K562 (cell line): Measurements from ENCODE around the gene MCC. TPM values are rescaled to one million over a fixed set of nuclear protein-coding genes. Genes with fewer than 3 reads are reported as not detected.

ENCODE experiments used
- FOXK2 ChIP-seq, 2 experiments: fragments of 450-650 bp; IDR thresholded peaks in 1 of 2; conservative IDR thresholded peaks in 1 of 2; 2 replicates each; pipeline ENCODE4 v1.6.1; 2016; ENCODE audit warnings: low read depth in 2 of 2, mild to moderate bottlenecking in 1 of 2
- HMGXB4 ChIP-seq: sonication (generic); formaldehyde crosslinking; IDR thresholded peaks from 2 replicates; pipeline ENCODE4 v1.8.1; 2023; ENCODE audit warnings: mild to moderate bottlenecking, missing genetic modification reagents
- HNRNPL ChIP-seq: fragments of 200-400 bp; formaldehyde crosslinking; IDR thresholded peaks from 2 replicates; pipeline ENCODE4 v1.6.1; 2017; ENCODE audit warnings: low read depth, mild to moderate bottlenecking, low read length
- NCOA1 ChIP-seq: fragments of 450-650 bp; IDR thresholded peaks from 2 replicates; pipeline ENCODE4 v1.6.1; 2016; ENCODE audit warnings: low read depth
- SMARCC2 ChIP-seq: fragments of 450-650 bp; IDR thresholded peaks from 2 replicates; pipeline ENCODE4 v1.6.1; 2017; ENCODE audit warnings: antibody characterized with exemption, moderate library complexity, mild to moderate bottlenecking, low read depth
- SRF ChIP-seq, 2 experiments: fragments of 250-450, 450-650 bp in 1 of 2; sonication (Bioruptor Pico) in 1 of 2; sonication (generic) in 1 of 2; formaldehyde crosslinking; IDR thresholded peaks; 2 replicates each; pipeline versions ENCODE4 v1.5.0 to v1.5.1; 2020 to 2022; ENCODE audit warnings: mild to moderate bottlenecking in 1 of 2, missing genetic modification reagents in 1 of 2
- SRSF3 ChIP-seq: fragments of 200-400 bp; formaldehyde crosslinking; IDR thresholded peaks from 2 replicates; pipeline ENCODE4 v1.6.1; 2016; ENCODE audit warnings: mild to moderate bottlenecking, low read length, moderate library complexity; ENCODE audit not compliant: insufficient read depth
- TCF15 ChIP-seq: fragments of 250-450 bp; sonication (Bioruptor Pico); IDR thresholded peaks from 2 replicates; pipeline ENCODE4 v1.8.0; 2022; ENCODE audit warnings: moderate library complexity, mild to moderate bottlenecking, inconsistent platforms
- UBTF ChIP-seq, 2 experiments: IDR thresholded peaks; 2 replicates each; pipeline ENCODE4 v1.6.1; 2012; ENCODE audit warnings: improper control_type of control experiment in 2 of 2, low read depth in 2 of 2, low read length in 2 of 2, borderline replicate concordance in 1 of 2
- VEZF1 ChIP-seq: fragments of 200-800 bp; sonication (Bioruptor generic); IDR thresholded peaks from 2 replicates; pipeline ENCODE4 v1.6.1; 2017; ENCODE audit warnings: missing genetic modification characterization, missing compliant biosample characterization
- ZBTB34 ChIP-seq: fragments of 250-450 bp; sonication (Bioruptor Pico); IDR thresholded peaks from 2 replicates; pipeline ENCODE4 v1.8.0; 2021; ENCODE audit warnings: mild to moderate bottlenecking, moderate library complexity
- ZBTB7A ChIP-seq: IDR thresholded peaks from 2 replicates; pipeline ENCODE4 v1.6.1; 2011; ENCODE audit warnings: low read depth, mild to moderate bottlenecking, low read length, moderate library complexity, borderline replicate concordance; ENCODE audit not compliant: control insufficient read depth
- ZNF280A ChIP-seq: fragments of 450-650 bp; IDR thresholded peaks from 2 replicates; pipeline ENCODE4 v1.6.1; 2018; ENCODE audit warnings: mild to moderate bottlenecking, low read depth; ENCODE audit not compliant: partially characterized antibody
- ZZZ3 ChIP-seq: fragments of 450-650 bp; IDR thresholded peaks from 2 replicates; pipeline ENCODE4 v1.6.1; 2016; ENCODE audit warnings: antibody characterized with exemption, mild to moderate bottlenecking, moderate library complexity
- polyA plus RNA-seq, 8 experiments: library from polyadenylated mRNA; depleted of rRNA in 4 of 8; stranded (reverse) in 5 of 8; unstranded in 3 of 8; fragments of >200 nt; fragmentation: Nextera tagmentation in 2 of 8; fragmentation: Illumina TruSeq in 1 of 8; extraction: Ambion mirVana in 2 of 8; extraction: Trizol in 1 of 8; gene quantifications; 2 replicates each; pipeline versions ENCODE4 v1.2.1 to v1.2.3, GENCODE V29; 2011 to 2014; ENCODE audit warnings: inconsistent platforms in 1 of 8, missing spikeins in 1 of 8
- total RNA-seq, 7 experiments: library from RNA; depleted of rRNA in 6 of 7; stranded (reverse); fragments of >200 nt in 6 of 7; fragmentation: Illumina TruSeq in 2 of 7; extraction: Trizol in 2 of 7; gene quantifications; 2 replicates each; pipeline versions ENCODE4 v1.2.1 to v1.2.3, GENCODE V29; 2011 to 2021; ENCODE audit warnings: low replicate concordance in 1 of 7

Gene MCC
- total and polyA plus RNA-seq, 9 of the 15 experiments (the other 6 are each of a cell fraction or from before 2014, with no cell fraction given), result 0.04 to 0.24 (median 0.06) TPM; not detected in 1

- peak; percentile 80 to 88; a peak in 2 of 4 replicates for TF ChIP-seq UBTF (IDR thresholded peaks at IDR 0.05; ENCODE audit: borderline replicate concordance in 1 of 2, low read depth in 2 of 2, low read length in 2 of 2)
- TF ChIP-seq ZBTB7A, result peak; percentile 99
- TF ChIP-seq FOXK2 (conservative IDR thresholded peaks at IDR 0.05 in 1 of 2, IDR thresholded peaks at IDR 0.05 in 1 of 2; ENCODE audit: low read depth in 2 of 2), result peak; percentile 85 to 88
- TF ChIP-seq SRSF3, result no peak
- TF ChIP-seq SRF (CRISPR knock-in tag; IDR thresholded peaks at IDR 0.05), result no peak
- TF ChIP-seq NCOA1, result peak; percentile 41; the same call in 1 of the 2 replicates
- no peak for TF ChIP-seq SMARCC2
- no peak for TF ChIP-seq HNRNPL
- no peak for TF ChIP-seq TCF15
- TF ChIP-seq VEZF1 (CRISPR knock-in tag), result no peak; the same call in 1 of the 2 replicates
- TF ChIP-seq ZZZ3, result no peak
- no peak for TF ChIP-seq ZNF280A
- TF ChIP-seq ZBTB34, result no peak
- TF ChIP-seq HMGXB4 (CRISPR knock-in tag), result no peak
These were observed 511.6 kb downstream of the MCC start, which contains the start of gene DCP2 (continued) for GRCh38 chr5:112976432-112977309.
